Measurements from ENCODE around the gene ADGRE3.
A peak's percentile ranks its signal among the peaks of the same experiment; 100 is the strongest.
"Not testable (repeated sequence)": the region's sequence is repeated elsewhere in the genome, so short reads cannot be mapped to it uniquely, and the experiment has no call there.

The ADGRE3 gene

DNA sequence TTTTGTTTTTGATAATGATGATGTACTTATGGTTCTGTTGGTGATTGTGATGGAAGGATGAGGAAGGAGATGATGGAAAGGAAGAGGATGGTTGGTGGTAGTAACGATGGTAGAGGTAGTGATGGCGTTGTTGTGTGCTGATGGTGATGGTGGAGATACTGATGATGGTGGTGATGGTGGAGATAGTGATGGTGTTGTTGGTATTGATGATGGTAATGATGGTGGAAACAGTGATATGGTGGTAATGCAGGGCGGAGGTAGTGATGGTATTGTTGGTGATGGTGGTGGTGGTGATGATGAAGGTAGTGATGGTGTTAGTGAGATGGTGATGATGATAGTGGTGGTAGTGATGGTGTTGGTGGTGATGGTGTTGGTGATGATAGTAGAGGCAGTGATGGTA is 79.1 kb downstream of the ADGRE3 start:
- no peak for DNase-seq

GRCh38 chr19:14589433-14589832 is 85.2 kb downstream of the ADGRE3 start:
- peak; percentile 28 for DNase-seq

DNA sequence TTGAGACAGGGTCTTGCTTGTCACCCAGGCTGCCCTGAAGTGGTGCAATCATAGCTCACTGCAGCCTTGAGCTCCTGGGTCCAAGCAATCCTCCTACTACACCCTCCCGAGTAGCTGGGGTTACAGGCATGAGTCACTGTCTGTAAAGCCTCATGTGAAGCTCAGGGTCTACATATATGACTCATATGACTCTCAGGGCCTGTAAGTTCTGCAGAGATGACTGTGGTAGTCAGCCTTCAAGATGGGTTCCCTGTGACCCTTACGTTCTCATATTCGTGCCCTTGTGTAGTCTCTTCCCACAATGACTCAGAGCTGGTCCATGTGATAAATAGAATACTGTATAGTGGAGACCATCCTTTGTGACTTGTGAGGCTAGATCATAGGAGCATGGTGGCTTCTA is 89.5 kb downstream of the ADGRE3 start:
- peak; percentile 50 for DNase-seq

DNA sequence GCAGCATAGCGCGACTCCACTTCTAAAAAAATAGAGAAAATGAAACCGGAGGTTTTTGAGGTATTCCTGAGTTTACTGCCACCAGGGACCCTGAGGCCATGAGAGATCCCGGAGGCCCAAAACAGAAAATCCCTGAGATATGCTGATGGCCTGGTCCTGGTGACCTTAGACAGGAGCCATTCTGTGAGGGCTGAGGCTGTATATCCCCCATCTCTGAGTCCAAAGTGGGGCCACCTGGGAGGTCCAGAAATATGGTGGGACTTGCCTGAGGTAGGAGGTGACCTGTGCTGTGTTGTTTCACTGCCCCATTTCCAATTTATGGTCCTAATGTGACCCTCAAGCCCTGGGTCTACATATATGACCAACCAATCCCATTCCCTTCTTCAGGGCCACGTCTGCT is 90.3 kb downstream of the ADGRE3 start:
- not testable (repeated sequence) for DNase-seq

DNA sequence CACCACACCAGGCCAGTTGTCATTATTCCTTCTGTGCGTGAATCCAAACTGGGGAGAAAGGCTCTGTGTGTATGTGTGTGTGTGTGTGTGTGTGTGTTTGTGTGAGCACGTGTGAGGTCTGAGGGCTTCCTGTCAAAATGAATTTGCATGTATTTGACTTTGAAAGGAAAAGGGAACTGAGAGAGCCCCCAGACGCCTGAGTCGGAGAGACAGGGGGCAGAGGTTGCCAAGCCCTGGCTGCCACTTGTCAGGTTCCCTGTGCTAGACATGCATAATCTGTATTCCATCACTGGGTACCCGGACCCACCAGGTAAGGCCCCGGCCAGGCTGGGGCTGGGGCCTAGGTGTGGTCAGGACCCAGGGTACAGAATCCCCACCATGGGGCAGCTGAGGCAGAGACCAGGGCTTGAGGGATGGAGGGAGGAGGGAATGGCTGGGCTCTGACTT is 91.7 kb downstream of the ADGRE3 start, which contains the start of gene CLEC17A:
TSS of gene CLEC17A (plus strand) at position 191 of the 447 bp plus-strand sequence. CDS start at position 268, 77 bp downstream.
- no peak for DNase-seq

- no peak for DNase-seq
These were observed 93.9 kb downstream of the ADGRE3 start for GRCh38 chr19:14580623-14581237.

- no peak for DNase-seq
These were observed 96.7 kb downstream of the ADGRE3 start for GRCh38 chr19:14577885-14578427.

GRCh38 chr19:14577264-14577663 is 97.4 kb downstream of the ADGRE3 start:
- DNase-seq: no peak

GRCh38 chr19:14576363-14576762 is 98.3 kb downstream of the ADGRE3 start:
- DNase-seq: no peak

DNA sequence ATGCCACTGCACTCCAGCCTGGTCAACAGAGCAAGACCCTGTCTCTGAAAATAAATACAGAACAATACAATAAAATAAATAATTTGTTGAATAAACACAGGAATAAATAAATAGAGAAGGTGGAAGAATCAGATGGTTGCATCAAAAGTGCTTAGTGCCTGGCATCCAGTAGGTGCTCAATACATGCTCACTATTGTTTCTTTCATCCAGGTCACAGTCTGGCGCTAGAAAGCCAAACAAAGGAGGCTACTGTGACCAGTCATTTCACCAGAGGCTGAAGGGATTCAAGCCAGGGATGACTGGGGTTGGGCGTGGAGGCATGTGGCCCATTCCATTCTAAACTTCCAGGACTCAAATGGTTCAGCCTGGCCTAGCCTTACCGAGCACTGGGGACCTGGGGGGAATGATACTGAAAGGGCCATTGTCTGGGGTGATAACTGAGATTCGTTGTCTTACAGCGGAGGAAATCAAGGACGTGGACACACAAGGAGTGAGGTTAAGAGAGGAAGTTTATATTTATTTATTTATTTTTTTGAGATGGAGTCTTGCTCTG is 99.1 kb downstream of the ADGRE3 start:
- no peak for DNase-seq

DNA sequence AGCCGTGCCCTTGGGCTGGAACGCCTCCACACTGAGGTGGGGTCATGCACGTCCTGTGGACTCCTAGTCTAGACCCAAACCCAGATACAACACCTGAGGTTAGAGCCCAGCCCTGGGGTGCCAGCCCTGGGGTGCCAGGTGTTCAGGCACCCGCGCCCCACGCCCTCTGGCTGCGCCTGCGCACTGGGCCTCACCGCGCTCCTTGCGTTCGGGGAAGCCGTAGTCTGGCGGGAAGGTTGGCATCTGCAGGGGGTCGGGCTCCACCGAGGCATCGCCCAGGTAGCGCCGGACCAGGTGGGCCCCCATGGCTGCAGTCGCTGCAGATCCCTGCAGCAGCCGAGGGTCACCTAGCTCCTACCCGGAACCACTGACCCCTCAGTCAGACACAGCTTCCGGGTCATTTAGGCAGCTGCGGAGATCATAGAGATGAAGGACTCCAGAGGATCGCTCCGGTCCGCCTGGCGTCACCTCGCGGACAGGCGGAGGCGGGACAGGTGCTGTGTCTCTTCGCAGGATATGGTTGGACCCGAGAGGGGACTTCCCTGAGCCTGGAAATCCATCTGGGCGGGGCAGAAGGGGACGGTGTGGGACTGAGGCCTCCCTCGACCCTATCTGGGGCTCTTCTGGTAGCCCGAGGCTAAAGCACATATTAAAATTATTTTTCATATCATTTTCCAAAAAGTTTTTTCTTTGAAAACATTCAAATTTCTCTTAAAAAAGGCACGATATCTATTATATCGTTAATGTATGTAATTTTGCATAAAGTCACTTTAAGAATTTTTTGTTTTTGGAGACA is 102.8 kb downstream of the ADGRE3 start, which contains the start of gene NDUFB7:
TSS of gene NDUFB7 (minus strand) at position 372 of the 796 bp plus-strand sequence. CDS start at position 306, 66 bp downstream.
- DNase-seq: peak; percentile 91

DNA sequence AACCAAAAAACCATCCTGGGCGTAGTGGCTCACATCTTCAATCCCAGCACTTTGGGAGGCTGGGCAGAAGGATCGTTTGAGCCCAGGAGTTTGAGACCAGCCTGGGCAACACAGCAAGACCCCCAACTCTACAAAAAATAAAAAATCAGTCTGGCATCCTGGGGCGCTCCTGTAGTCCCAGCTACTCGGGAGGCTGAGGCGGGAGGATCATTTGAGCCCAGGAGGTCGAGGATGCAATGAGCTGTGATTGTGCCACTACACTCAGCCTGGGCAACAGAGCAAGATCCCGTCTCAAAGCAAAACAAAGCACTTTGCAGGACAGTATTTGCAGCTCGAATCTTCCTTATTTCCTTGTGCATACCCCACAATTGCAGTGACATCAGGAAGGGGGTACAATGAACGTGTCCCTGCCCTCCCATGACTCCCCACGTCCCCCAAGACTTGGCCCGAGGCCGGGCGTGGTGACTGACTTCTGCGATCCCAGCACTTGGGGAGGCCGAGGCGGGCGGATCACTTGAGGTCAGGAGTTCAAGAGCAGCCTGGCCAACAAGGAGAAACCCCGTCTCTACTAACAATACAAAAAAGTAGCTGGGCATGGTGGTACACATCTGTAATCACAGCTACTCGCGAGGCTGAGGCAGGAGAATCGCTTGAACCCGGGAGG is 103.6 kb downstream of the ADGRE3 start:
- DNase-seq: no peak
